AG04449 (cell line): ENCODE results near the gene ONECUT2.

Experiments
- CTCF ChIA-PET: fragments of 350-600 bp; formaldehyde crosslinking; extraction: SDS; loops from one replicate; lab custom pipeline; 2021; ENCODE audit warnings: antibody characterized with exemption; lab: Yijun Ruan, JAX
- POLR2A ChIA-PET: fragments of 400-600, 350-600 bp; formaldehyde crosslinking; extraction: SDS; loops from one replicate; lab custom pipeline; 2020; ENCODE audit warnings: antibody characterized with exemption, inconsistent platforms; lab: Yijun Ruan, JAX
- DNase-seq: peaks from one replicate; pipeline ENCODE4 v3.0.0-alpha.2; 2010; ENCODE audit warnings: low read depth, low spot score
- H3K4me3 ChIP-seq: 2 replicates; pipeline ENCODE4 v1.5.1; 2011; ENCODE audit warnings: low read depth, mild to moderate bottlenecking, control low read depth, low read length
- TF ChIP-seq, protein P1 (sequence below): IDR thresholded peaks from one replicate; pipeline ENCODE4 v1.5.1; 2011; ENCODE audit warnings: mild to moderate bottlenecking, moderate library complexity, low read length, control low read depth, inconsistent platforms; ENCODE audit not compliant: insufficient read depth; ENCODE audit errors: missing control alignments

ONECUT2 gene

DNA sequence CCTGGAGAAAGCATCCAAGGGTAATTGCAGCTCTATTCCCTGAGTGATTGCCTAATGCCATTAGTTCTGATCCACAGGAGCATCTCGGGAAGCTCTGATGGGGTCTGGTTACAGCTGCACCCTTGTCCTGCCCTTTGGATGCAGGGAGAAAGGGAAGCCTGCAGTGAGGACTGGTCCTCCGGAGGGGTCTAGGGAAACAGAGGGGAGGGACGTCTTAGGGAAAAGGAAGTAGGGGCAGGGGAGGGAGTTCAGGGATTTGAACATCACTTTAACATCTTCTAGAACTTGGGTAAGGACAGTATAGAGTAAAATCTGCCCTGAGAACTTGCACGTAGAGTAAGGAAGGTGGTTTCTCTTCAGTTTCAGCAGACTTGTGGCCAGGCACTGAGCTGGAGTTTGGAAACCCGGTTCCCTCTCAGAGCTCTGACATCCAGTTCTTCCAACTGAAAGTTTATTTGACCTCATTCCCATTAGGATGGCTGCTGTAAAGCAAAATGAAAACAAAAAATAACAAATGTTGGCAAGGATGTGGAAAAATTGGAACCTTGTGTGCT lies 20.5 kb downstream of the ONECUT2 start:
- POLR2A ChIA-PET, result no interaction called here
- no peak overlapping the region for H3K4me3 ChIP-seq
- TF ChIP-seq, protein P1, sequence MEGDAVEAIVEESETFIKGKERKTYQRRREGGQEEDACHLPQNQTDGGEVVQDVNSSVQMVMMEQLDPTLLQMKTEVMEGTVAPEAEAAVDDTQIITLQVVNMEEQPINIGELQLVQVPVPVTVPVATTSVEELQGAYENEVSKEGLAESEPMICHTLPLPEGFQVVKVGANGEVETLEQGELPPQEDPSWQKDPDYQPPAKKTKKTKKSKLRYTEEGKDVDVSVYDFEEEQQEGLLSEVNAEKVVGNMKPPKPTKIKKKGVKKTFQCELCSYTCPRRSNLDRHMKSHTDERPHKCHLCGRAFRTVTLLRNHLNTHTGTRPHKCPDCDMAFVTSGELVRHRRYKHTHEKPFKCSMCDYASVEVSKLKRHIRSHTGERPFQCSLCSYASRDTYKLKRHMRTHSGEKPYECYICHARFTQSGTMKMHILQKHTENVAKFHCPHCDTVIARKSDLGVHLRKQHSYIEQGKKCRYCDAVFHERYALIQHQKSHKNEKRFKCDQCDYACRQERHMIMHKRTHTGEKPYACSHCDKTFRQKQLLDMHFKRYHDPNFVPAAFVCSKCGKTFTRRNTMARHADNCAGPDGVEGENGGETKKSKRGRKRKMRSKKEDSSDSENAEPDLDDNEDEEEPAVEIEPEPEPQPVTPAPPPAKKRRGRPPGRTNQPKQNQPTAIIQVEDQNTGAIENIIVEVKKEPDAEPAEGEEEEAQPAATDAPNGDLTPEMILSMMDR, result no peak
- no peak for DNase-seq
- CTCF ChIA-PET, result no interaction called here

DNA sequence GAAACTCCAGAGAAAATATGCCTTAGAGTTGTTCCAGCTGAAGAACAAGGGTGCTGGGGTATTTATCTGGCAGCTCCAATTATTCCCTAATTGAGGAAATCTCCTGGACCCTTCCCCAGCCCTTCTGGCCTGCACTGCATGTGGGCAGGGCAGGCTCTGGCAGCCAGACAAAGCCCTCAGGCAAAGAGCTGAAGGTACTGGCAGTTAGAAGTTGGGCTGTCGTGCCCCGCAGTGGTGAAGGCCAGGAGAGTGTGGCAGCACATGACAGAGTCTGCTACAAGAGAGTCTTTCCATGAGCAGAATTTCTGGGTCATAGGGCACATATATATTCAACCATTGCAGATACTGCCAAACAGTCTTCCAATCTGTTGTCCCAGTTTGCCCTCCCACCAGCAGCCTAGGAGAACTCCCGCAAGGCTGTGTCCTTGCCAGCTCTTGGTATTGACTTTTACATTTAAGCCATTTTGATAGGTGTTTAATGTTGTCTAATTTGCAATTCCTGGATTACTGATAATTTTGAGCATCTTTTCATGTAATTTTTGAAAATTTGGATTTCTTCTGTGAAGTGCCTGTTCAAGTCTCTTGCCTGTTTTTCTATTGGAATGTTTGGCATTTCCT lies 26.6 kb downstream of the ONECUT2 start:
- H3K4me3 ChIP-seq, result no peak overlapping the region
- no peak for DNase-seq
- TF ChIP-seq, protein P1, result no peak
- ChIA-PET POLR2A (no interaction called here), CTCF (no interaction called here)

DNA sequence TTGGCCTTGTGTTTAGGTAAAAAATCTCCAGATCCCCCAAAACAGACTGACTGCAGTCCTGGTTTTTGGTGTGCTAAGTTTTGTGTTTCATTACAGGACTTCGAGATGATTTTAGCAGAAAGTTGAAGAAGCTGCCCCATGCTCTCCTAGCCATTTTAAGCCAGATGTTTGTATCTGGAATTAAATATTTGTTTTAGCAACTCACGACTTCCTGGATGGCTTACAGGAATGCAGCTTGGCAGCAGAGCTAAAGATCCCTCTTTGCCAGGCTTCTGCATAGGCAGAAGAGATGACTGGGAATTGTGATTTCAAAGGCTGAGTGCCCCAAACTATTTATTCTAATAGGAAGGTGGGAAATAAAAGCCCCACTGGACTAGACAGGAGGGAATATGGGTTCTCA lies 31.1 kb downstream of the ONECUT2 start:
- TF ChIP-seq, protein P1, result no peak
- ChIA-PET CTCF (no interaction called here), POLR2A (no interaction called here)
- DNase-seq, result no peak
- H3K4me3 ChIP-seq, result no peak overlapping the region

DNA sequence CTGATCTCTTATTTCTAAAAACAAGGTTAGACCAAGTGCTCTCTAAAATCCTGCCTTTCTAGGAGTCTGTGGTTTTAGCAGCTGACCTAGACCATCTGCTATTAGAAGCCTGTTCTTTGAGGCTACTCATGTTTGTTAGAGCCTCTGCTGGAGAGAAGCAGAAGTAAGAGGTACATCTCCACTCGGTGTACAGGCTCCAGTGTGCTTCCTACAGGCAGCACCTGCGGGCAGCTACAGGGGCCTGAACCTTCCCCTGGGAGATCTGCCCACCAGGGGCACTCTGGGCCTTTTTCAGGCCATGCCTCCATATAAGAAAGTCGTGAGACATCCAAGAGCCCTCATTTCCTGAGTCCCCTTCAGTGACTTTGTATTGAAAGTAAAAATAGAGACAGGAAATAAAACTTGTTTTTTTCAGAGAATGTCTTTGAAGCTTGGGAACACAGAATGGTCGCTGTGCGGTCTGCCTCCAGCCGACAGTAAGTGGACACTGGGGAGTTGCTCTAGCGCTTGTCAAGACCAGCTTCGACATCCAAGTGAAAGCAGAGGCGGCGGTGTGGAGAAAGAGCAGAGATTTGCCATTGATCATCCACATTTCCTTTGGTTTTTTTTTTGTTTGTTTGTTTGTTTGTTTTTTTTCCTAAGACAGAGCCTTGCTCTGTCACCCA lies 31.7 kb downstream of the ONECUT2 start:
- no peak for DNase-seq
- ChIA-PET POLR2A (no interaction called here), CTCF (no interaction called here)
- H3K4me3 ChIP-seq, result no peak overlapping the region
- TF ChIP-seq, protein P1, result no peak

DNA sequence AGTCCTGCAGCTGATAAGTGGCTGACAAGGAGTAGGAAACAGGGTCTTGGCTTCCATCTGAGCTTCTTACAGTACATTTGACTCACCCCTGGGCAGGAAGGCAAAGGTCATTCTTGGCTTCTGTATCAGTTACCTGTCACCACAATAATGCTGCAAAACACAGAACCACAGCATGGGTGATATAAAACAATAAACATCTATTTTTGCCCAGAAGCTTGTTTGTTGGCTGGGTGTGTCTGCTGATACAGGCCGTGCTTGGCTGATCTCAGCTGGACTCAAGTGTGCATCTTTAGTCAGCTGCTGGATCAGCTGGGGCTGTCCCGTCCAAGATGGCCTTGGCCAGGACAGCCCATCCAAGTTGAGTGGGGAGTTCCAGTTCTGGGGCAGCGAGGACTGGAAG lies 34.7 kb downstream of the ONECUT2 start:
- ChIA-PET CTCF (no interaction called here), POLR2A (no interaction called here)
- TF ChIP-seq, protein P1, result no peak

DNA sequence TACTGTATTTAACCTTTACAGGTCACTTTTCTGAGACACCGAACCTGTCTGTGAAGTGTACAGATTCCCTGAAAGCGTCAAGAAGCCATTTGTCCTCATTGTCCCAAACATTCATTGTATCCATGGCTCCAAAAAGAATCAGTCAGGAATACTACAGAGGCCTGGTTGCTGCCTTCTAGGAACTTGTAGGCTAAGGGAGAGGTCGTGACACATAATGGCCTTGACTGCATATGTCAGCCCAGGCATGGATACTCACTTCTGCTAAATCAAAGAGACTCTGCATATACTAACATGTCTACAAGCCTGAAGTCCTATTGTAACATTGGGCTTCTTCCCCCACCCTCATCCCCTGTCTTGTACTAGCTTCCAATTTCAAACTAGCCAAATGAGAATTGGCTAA lies 40.2 kb downstream of the ONECUT2 start:
- ChIA-PET POLR2A (no interaction called here), CTCF (no interaction called here)
- TF ChIP-seq, protein P1, result no peak
- DNase-seq, result no peak
- no peak overlapping the region for H3K4me3 ChIP-seq

More for the DNA sequence above, 34.7 kb downstream of the ONECUT2 start:
- H3K4me3 ChIP-seq, result no peak overlapping the region
- DNase-seq, result no peak
